ENCODE results near the gene SF3A1. TPM values are rescaled to one million over a fixed set of nuclear protein-coding genes. Genes with fewer than 3 reads are reported as not detected.

The SF3A1 gene
- total and polyA plus RNA-seq, 4 donors = 19.6 to 41.6 (median 23.9) TPM

DNA sequence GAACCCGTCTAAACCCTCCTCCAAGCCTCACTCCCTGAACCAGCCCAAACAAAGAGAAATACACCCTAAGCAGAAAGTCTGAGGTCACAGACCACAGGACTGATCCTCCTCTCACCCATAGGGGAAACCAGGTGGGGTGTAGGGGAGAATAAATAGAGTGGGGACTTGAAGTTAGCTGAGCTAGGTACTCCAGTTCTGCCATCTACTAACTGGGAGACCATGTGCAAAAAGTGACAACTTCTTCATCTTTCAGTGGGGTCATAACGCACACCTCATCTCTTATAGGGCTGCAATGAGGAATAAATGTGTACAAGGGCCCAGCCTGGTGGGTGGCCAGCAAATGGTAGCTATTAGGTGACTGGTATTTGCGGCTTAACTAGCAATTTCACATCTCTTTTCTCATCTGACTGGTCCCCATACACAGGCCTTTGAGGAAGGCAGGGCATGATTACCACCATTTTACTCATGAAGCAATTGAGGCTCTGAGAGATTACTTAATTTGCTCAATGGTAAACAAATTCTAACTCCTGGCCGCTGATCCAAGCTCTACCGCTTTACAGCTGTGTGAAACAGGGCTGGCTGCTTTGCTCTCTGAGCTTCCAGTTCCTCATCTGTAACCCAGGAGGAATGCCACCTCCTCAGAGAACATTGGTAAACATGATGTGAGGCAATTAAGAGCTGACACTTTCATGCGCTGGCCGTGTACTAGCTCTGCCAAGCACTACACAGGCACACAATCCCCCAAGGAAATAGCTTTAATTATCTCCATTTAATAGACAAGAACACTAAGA, 46.5 kb downstream of the SF3A1 start:
- Histone ChIP-seq H3K27ac (ENCODE audit: low read depth in 1 of 2, low read length in 2 of 2) (peak overlapping the region; percentile 58 to 71), H3K9me3 (ENCODE audit: control insufficient read depth in 4 of 4, low read length in 3 of 4) (no peaks in the 10 kb centered on the region), H3K9ac (ENCODE audit: low read depth in 1 of 2, low read length in 2 of 2) (peak overlapping the region in 1 of 2 donors; percentile 15), H3K4me3 (ENCODE audit: low read depth in 1 of 3, low read length in 3 of 3) (no peak overlapping the region), H3K4me1 (ENCODE audit: control insufficient read depth in 4 of 4, insufficient read depth in 4 of 4, low read length in 3 of 4) (peaks cover 22 to 52% (median 33%) of the 10 kb centered on the region in 4 donors), H3K27me3 (ENCODE audit: control insufficient read depth in 4 of 4, insufficient read depth in 4 of 4, low read length in 3 of 4) (no peaks in the 10 kb centered on the region), H3K36me3 (ENCODE audit: control insufficient read depth in 4 of 4, insufficient read depth in 3 of 4, low read depth in 1 of 4, low read length in 3 of 4) (peaks cover 0 to 2% (median 0%) of the 10 kb centered on the region in 4 donors)
- 46% methylated on average over 7 of the region's 7 CpGs for WGBS
- TF ChIP-seq GABPA (IDR thresholded peaks at IDR 0.05 in 1 of 2, conservative IDR thresholded peaks at IDR 0.05 in 1 of 2) (no peak), RXRA (IDR thresholded peaks at IDR 0.05) (peak in 1 of 2 donors; percentile 54), EGR1 (IDR thresholded peaks at IDR 0.05; ENCODE audit: low read depth in 2 of 2) (no peak), SP1 (IDR thresholded peaks at IDR 0.05) (peak; percentile 39), HNF4A (conservative IDR thresholded peaks at IDR 0.05) (peak in 1 of 2 donors; percentile 29), HNF4G (IDR thresholded peaks at IDR 0.05) (no peak), FOXA2 (IDR thresholded peaks at IDR 0.05) (peak; percentile 74), FOXA1 (IDR thresholded peaks at IDR 0.05) (peak; percentile 71), NR2F2 (IDR thresholded peaks at IDR 0.05) (no peak), YY1 (IDR thresholded peaks at IDR 0.05) (peak; percentile 67), RAD21 (IDR thresholded peaks at IDR 0.05) (no peak), TAF1 (conservative IDR thresholded peaks at IDR 0.05) (no peak), JUND (IDR thresholded peaks at IDR 0.05) (no peak)
- TF ChIP-seq, protein P1, sequence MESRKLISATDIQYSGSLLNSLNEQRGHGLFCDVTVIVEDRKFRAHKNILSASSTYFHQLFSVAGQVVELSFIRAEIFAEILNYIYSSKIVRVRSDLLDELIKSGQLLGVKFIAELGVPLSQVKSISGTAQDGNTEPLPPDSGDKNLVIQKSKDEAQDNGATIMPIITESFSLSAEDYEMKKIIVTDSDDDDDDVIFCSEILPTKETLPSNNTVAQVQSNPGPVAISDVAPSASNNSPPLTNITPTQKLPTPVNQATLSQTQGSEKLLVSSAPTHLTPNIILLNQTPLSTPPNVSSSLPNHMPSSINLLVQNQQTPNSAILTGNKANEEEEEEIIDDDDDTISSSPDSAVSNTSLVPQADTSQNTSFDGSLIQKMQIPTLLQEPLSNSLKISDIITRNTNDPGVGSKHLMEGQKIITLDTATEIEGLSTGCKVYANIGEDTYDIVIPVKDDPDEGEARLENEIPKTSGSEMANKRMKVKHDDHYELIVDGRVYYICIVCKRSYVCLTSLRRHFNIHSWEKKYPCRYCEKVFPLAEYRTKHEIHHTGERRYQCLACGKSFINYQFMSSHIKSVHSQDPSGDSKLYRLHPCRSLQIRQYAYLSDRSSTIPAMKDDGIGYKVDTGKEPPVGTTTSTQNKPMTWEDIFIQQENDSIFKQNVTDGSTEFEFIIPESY (IDR thresholded peaks at IDR 0.05) = no peak
- TF ChIP-seq, protein P2, sequence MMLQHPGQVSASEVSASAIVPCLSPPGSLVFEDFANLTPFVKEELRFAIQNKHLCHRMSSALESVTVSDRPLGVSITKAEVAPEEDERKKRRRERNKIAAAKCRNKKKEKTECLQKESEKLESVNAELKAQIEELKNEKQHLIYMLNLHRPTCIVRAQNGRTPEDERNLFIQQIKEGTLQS (IDR thresholded peaks at IDR 0.05) = no peak
- TF ChIP-seq, protein P3, sequence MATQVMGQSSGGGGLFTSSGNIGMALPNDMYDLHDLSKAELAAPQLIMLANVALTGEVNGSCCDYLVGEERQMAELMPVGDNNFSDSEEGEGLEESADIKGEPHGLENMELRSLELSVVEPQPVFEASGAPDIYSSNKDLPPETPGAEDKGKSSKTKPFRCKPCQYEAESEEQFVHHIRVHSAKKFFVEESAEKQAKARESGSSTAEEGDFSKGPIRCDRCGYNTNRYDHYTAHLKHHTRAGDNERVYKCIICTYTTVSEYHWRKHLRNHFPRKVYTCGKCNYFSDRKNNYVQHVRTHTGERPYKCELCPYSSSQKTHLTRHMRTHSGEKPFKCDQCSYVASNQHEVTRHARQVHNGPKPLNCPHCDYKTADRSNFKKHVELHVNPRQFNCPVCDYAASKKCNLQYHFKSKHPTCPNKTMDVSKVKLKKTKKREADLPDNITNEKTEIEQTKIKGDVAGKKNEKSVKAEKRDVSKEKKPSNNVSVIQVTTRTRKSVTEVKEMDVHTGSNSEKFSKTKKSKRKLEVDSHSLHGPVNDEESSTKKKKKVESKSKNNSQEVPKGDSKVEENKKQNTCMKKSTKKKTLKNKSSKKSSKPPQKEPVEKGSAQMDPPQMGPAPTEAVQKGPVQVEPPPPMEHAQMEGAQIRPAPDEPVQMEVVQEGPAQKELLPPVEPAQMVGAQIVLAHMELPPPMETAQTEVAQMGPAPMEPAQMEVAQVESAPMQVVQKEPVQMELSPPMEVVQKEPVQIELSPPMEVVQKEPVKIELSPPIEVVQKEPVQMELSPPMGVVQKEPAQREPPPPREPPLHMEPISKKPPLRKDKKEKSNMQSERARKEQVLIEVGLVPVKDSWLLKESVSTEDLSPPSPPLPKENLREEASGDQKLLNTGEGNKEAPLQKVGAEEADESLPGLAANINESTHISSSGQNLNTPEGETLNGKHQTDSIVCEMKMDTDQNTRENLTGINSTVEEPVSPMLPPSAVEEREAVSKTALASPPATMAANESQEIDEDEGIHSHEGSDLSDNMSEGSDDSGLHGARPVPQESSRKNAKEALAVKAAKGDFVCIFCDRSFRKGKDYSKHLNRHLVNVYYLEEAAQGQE (IDR thresholded peaks at IDR 0.05) = peak; percentile 23
- TF ChIP-seq, protein P4, sequence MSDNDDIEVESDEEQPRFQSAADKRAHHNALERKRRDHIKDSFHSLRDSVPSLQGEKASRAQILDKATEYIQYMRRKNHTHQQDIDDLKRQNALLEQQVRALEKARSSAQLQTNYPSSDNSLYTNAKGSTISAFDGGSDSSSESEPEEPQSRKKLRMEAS (IDR thresholded peaks at IDR 0.05) = peak; percentile 37
- TF ChIP-seq, protein P5, sequence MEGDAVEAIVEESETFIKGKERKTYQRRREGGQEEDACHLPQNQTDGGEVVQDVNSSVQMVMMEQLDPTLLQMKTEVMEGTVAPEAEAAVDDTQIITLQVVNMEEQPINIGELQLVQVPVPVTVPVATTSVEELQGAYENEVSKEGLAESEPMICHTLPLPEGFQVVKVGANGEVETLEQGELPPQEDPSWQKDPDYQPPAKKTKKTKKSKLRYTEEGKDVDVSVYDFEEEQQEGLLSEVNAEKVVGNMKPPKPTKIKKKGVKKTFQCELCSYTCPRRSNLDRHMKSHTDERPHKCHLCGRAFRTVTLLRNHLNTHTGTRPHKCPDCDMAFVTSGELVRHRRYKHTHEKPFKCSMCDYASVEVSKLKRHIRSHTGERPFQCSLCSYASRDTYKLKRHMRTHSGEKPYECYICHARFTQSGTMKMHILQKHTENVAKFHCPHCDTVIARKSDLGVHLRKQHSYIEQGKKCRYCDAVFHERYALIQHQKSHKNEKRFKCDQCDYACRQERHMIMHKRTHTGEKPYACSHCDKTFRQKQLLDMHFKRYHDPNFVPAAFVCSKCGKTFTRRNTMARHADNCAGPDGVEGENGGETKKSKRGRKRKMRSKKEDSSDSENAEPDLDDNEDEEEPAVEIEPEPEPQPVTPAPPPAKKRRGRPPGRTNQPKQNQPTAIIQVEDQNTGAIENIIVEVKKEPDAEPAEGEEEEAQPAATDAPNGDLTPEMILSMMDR (IDR thresholded peaks at IDR 0.05; ENCODE audit: low read depth, low read length, missing input control) = no peak
- no peak for DNase-seq (ENCODE audit: low spot score)

Data from liver (tissue), 9 donors.